HepG2 (cell line): Measurements from ENCODE around the gene KDM1B. TPM values are rescaled to one million over a fixed set of nuclear protein-coding genes. Genes with fewer than 3 reads are reported as not detected.

Source experiments
- ASH2L ChIP-seq: fragments of 300-600, 200-600 bp; sonication (generic); IDR thresholded peaks from 2 replicates; pipeline ENCODE4 v1.7.0; 2017; ENCODE audit warnings: low read depth, mild to moderate bottlenecking, moderate library complexity, mixed read lengths, low read length; ENCODE audit not compliant: insufficient read length
- ELK4 ChIP-seq: sonication (generic); formaldehyde crosslinking; IDR thresholded peaks from 2 replicates; pipeline ENCODE4 v1.9.0; 2021; ENCODE audit warnings: missing genetic modification reagents, borderline replicate concordance
- EP300 ChIP-seq, 3 experiments: sonication (generic) in 1 of 3; formaldehyde crosslinking in 1 of 3; IDR thresholded peaks; 2 replicates each; pipeline versions ENCODE4 v1.5.1 to v1.6.1; 2011 to 2020; ENCODE audit warnings: low read depth in 2 of 3, low read length in 2 of 3, borderline replicate concordance in 1 of 3, improper control_type of control experiment in 1 of 3, mild to moderate bottlenecking in 1 of 3, missing genetic modification reagents in 1 of 3, moderate library complexity in 1 of 3
- FOXK1 ChIP-seq: sonication (generic); formaldehyde crosslinking; IDR thresholded peaks from 2 replicates; pipeline ENCODE4 v1.4.0; 2020; ENCODE audit warnings: low read depth, missing genetic modification reagents, borderline replicate concordance
- GTF3A ChIP-seq: sonication (generic); formaldehyde crosslinking; conservative IDR thresholded peaks from 2 replicates; pipeline ENCODE4 v1.4.0; 2020; ENCODE audit warnings: mild to moderate bottlenecking, missing genetic modification reagents
- KLF12 ChIP-seq: sonication (generic); formaldehyde crosslinking; IDR thresholded peaks from 2 replicates; pipeline ENCODE4 v1.4.0; 2020; ENCODE audit warnings: missing genetic modification reagents, borderline replicate concordance
- ONECUT2 ChIP-seq: sonication (generic); formaldehyde crosslinking; IDR thresholded peaks from 2 replicates; pipeline ENCODE4 v1.4.0; 2020; ENCODE audit warnings: missing genetic modification reagents
- PPARG ChIP-seq: conservative IDR thresholded peaks from 2 replicates; pipeline ENCODE4 v1.6.1; 2016; ENCODE audit warnings: missing biosample characterization, missing genetic modification reagents
- SMAD1 ChIP-seq: sonication (generic); formaldehyde crosslinking; IDR thresholded peaks from 2 replicates; pipeline ENCODE4 v1.4.0; 2020; ENCODE audit warnings: missing genetic modification reagents, low read depth, mild to moderate bottlenecking, borderline replicate concordance
- SNAI1 ChIP-seq: sonication (generic); formaldehyde crosslinking; IDR thresholded peaks from 2 replicates; pipeline ENCODE4 v1.5.0; 2020; ENCODE audit warnings: mild to moderate bottlenecking, missing genetic modification reagents, borderline replicate concordance
- TFDP2 ChIP-seq: sonication (generic); formaldehyde crosslinking; IDR thresholded peaks from 2 replicates; pipeline ENCODE4 v1.4.0; 2020; ENCODE audit warnings: missing genetic modification reagents
- ZBTB10 ChIP-seq: sonication (generic); formaldehyde crosslinking; IDR thresholded peaks from 2 replicates; pipeline ENCODE4 v1.4.0; 2020; ENCODE audit warnings: missing genetic modification reagents, borderline replicate concordance
- ZFP41 ChIP-seq: sonication (generic); formaldehyde crosslinking; IDR thresholded peaks from 2 replicates; pipeline ENCODE4 v1.4.0; 2020; ENCODE audit warnings: mild to moderate bottlenecking, missing genetic modification reagents, borderline replicate concordance
- ZKSCAN8 ChIP-seq: IDR thresholded peaks from 2 replicates; pipeline ENCODE4 v1.6.1; 2016; ENCODE audit warnings: borderline replicate concordance, missing genetic modification reagents, missing compliant biosample characterization
- ZNF10 ChIP-seq: sonication (generic); formaldehyde crosslinking; IDR thresholded peaks from 2 replicates; pipeline ENCODE4 v1.4.0; 2020; ENCODE audit warnings: mild to moderate bottlenecking, low read depth, missing genetic modification reagents, borderline replicate concordance
- ZNF382 ChIP-seq: sonication (generic); formaldehyde crosslinking; IDR thresholded peaks from 2 replicates; pipeline ENCODE4 v1.5.0; 2020; ENCODE audit warnings: missing genetic modification reagents, mild to moderate bottlenecking, borderline replicate concordance
- ZNF441 ChIP-seq: sonication (generic); formaldehyde crosslinking; IDR thresholded peaks from 2 replicates; pipeline ENCODE4 v1.7.0; 2021; ENCODE audit warnings: missing genetic modification reagents, borderline replicate concordance
- ZNF512 ChIP-seq: sonication (generic); formaldehyde crosslinking; IDR thresholded peaks from 2 replicates; pipeline ENCODE4 v1.4.0; 2020; ENCODE audit warnings: mild to moderate bottlenecking, missing genetic modification reagents
- ZNF776 ChIP-seq: sonication (generic); formaldehyde crosslinking; IDR thresholded peaks from 2 replicates; pipeline ENCODE4 v1.4.0; 2020; ENCODE audit warnings: mild to moderate bottlenecking, missing genetic modification reagents
- polyA plus RNA-seq, 8 experiments: library from polyadenylated mRNA; depleted of rRNA in 3 of 8; stranded (reverse) in 7 of 8; unstranded in 1 of 8; fragments of >200 nt; fragmentation: Illumina TruSeq in 4 of 8; extraction: Trizol in 4 of 8; gene quantifications; 2 replicates each; pipeline versions ENCODE4 v1.2.1 to v1.2.3, GENCODE V29; 2011 to 2016; ENCODE audit warnings: low read depth in 4 of 8, missing spikeins in 1 of 8, mixed read lengths in 1 of 8; ENCODE audit not compliant: insufficient read depth in 1 of 8
- total RNA-seq, 5 experiments: library from RNA; depleted of rRNA; stranded (reverse); fragments of >200 nt; fragmentation: Illumina TruSeq; extraction: Trizol; gene quantifications; 2 replicates each; pipeline ENCODE4 v1.2.3, GENCODE V29; 2016; ENCODE audit warnings: low read depth in 1 of 5
- TF ChIP-seq, protein P1 (sequence below): sonication (generic); formaldehyde crosslinking; IDR thresholded peaks from 2 replicates; pipeline ENCODE4 v1.8.0; 2023; ENCODE audit warnings: mild to moderate bottlenecking, missing genetic modification reagents

KDM1B gene
- total and polyA plus RNA-seq, 2 of the 13 experiments (the other 11 are each of a cell fraction or from before 2014, with no cell fraction given): 9.8 to 13.2 TPM

- TF ChIP-seq ZNF512 (CRISPR knock-in tag) (peak; percentile 80), SMAD1 (peak; percentile 68; the same call in 1 of the 2 replicates), ZKSCAN8 (CRISPR knock-in tag) (peak; percentile 59; the same call in 1 of the 2 replicates), ZFP41 (peak; percentile 75; the same call in 1 of the 2 replicates), PPARG (CRISPR knock-in tag) (no peak), KLF12 (CRISPR knock-in tag) (no peak), TFDP2 (CRISPR knock-in tag) (no peak), ONECUT2 (CRISPR knock-in tag) (no peak), ZNF382 (CRISPR knock-in tag) (no peak), ZNF10 (0 out of 2 replicates have a peak, but pooled peaks have one; percentile 7), ZNF776 (CRISPR knock-in tag) (no peak; the same call in 1 of the 2 replicates), EP300 (IDR thresholded peaks at IDR 0.05; ENCODE audit: low read depth in 2 of 2, low read length in 2 of 2) (no peak), EP300 (CRISPR knock-in tag; IDR thresholded peaks at IDR 0.05; ENCODE audit: borderline replicate concordance) (no peak), FOXK1 (CRISPR knock-in tag) (0 out of 2 replicates have a peak, but pooled peaks have one; percentile 8), ASH2L (peak; percentile 80), GTF3A (CRISPR knock-in tag) (no peak), ZNF441 (CRISPR knock-in tag) (peak; percentile 4; the same call in 1 of the 2 replicates), ZBTB10 (CRISPR knock-in tag) (peak; percentile 93), ELK4 (CRISPR knock-in tag) (no peak), SNAI1 (CRISPR knock-in tag) (0 out of 2 replicates have a peak, but pooled peaks have one; percentile 75)
- TF ChIP-seq, protein P1, sequence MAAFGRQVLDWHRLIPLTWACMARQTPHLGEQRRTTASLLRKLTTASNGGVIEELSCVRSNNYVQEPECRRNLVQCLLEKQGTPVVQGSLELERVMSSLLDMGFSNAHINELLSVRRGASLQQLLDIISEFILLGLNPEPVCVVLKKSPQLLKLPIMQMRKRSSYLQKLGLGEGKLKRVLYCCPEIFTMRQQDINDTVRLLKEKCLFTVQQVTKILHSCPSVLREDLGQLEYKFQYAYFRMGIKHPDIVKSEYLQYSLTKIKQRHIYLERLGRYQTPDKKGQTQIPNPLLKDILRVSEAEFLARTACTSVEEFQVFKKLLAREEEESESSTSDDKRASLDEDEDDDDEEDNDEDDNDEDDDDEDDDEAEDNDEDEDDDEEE: 0 out of 2 replicates have a peak, but pooled peaks have one; percentile 37
Observed at GRCh38 chr6:18155864-18156421, 721 bp downstream of the KDM1B start (continued).
